KOPT-K1 (cell line): ENCODE data around the gene RWDD3.

ENCODE experiments used
- H3K27ac ChIP-seq: fragments of 200-600 bp; sonication (generic); 2 replicates; pipeline ENCODE4 v1.5.1; 2016; ENCODE audit warnings: antibody characterized with exemption, mild to moderate bottlenecking, low read depth, low read length; ENCODE audit not compliant: poor library complexity, severe bottlenecking
- H3K36me3 ChIP-seq: fragments of 200-600 bp; sonication (generic); 2 replicates; pipeline ENCODE4 v1.5.1; 2017; ENCODE audit warnings: antibody characterized with exemption, mild to moderate bottlenecking, low read length, moderate library complexity; ENCODE audit not compliant: insufficient read depth
- H3K9me3 ChIP-seq: fragments of 200-600 bp; sonication (generic); 2 replicates; pipeline ENCODE4 v1.5.1; 2017; ENCODE audit warnings: antibody characterized with exemption, low read length, mild to moderate bottlenecking; ENCODE audit not compliant: insufficient read depth, poor library complexity, severe bottlenecking

Gene RWDD3

GRCh38 chr1:95287081-95287480 is 53.1 kb downstream of the RWDD3 start:
- no peaks in the 10 kb centered on the region for H3K36me3 ChIP-seq
- no peaks in the 10 kb centered on the region for H3K9me3 ChIP-seq
- no peak overlapping the region for H3K27ac ChIP-seq

GRCh38 chr1:95287825-95288224 is 53.8 kb downstream of the RWDD3 start:
- Histone ChIP-seq H3K27ac (no peak overlapping the region), H3K9me3 (no peaks in the 10 kb centered on the region), H3K36me3 (no peaks in the 10 kb centered on the region)
